ENCODE measurements around the gene SCARF2.
"Not testable (repeated sequence)": the region's sequence is repeated elsewhere in the genome, so short reads cannot be mapped to it uniquely, and the experiment has no call there.

The SCARF2 gene

DNA sequence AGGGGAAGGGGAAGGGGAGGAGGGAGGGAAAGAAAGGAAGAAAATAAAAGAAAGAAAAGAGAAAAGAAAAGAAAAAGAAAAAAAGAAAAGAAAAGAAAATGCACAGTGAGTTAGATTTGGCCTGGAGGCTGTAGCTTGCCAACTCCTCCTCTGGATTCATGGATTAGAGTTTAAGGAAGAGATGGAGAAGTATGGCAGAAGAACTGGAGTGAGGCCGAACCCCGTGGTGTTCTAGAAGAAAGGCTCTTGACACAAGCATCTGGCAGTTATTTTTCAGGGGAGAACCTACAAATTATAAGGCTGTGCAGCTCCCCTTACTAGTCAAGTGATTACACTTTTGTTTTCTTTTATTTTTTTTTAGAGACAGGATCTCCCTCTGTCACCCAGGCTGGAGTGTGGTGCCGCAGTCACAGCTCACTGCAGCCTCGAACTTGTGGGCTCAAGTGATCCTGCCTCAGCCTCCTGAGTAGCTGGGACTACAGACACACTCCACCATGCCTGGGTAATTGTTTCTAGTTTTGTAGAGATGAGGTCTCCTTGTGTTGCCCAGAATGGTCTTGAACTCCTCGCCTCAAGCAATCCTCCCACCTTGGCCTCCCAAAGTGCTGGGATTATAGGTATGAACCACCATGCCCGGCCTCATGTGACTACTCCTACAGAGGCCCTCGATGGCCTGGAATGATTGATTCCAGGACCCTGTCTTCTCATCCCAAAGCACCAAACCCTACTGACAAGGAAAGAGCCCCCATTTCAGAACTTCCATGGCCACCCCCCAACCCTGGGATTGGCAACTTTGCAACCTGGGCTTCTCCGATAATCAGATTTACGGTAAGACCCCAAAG is 24.2 kb downstream of the SCARF2 start:
- FAIRE-seq (peak; percentile 46), DNase-seq (ENCODE audit: low spot score) (no peak)

DNA sequence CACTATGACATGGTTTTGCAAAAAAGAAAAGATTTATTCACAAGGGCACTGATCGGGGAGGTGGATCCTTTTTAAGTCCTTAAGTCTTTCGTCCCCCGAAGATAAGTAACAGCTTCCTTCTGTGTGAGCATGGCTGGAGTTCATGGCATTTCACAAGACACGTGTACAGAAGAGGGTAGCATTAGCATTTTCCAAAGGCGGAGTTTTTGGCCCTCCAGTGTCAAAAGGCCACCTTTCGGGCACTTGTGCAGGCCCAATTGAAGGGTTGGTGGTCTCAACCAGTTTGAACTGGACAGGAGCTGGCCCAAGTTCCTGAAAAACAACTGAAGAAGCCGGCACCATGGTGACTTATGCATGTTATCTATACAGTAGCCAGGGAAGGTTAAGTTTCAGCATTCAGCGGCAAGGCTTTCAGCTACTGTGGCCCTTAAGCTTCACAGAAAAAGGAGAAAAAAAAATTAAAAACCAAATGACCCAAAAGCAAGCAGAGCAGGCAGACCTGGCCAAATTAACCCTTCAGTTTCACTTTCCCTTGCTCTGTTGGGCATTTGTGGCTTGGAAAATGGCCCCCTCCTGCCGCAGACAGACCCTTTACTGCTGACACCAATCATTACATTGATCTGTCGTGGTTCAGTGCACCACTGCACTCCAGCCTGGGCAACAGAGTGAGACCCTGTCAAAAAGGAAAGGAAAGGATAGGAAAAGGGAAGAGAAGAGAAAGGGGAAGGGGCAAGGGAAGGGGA is 25.0 kb downstream of the SCARF2 start:
- no peak for DNase-seq (ENCODE audit: low spot score)
- no peak for FAIRE-seq

DNA sequence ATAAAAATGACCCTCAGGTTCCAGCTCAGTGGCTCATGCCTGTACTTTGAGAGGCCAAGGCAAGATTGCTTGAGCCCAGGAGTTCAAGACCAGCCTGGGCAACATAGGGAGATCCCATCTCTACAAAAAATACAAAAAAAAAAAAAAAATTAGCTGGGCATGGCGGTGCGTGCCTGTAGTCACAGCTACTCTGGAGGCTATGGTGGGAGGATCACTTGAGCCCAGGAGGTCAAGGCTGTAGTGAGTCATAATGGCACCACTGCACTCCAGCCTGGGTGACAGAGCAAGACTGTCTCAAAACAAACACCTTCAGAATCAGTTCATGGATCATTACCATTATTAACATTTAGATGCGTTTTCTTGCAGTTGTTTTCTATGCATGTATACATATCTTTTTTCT is 28.2 kb downstream of the SCARF2 start:
- FAIRE-seq; DNase-seq (ENCODE audit: low spot score): not testable (repeated sequence)

DNA sequence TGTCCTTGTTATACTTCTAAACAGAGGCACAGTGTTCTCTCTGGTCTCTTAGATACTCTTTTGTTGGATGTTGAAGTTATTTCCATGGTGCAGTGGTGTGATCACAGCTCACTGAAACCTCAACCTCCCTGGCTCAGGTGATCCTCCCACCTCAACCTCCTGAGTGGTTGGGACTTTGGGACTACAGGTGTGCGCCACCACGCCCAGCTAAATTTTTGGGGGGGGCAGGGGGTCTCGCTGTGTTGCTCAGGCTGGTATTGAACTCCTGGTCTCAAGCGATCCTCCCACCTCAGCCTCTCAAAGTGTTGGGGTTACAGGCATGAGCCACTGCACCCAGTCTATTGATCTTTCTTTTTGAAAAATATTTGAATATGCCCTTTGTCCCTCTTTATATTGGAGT is 28.7 kb downstream of the SCARF2 start:
- DNase-seq (ENCODE audit: low spot score) (no peak), FAIRE-seq (peak; percentile 50)

DNA sequence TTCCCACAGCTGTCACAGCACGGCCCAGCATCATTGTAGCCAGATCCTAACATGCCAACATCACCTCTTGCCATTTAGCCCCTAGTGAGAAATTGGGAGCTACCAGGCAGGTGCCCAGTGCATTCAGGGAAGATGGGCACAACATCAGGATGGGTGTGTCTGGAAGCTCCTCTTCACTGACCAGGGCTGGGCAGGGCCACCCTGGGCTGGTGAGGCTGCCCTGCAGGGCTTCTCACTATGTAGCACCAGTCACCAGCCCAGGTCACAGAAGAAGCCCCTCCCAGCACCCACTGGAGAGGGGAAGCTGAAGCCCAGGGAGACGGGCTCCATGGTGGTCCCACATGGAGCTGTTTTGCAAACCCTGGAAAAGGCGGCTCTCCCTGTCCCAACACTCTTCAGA is 29.8 kb downstream of the SCARF2 start:
- DNase-seq (ENCODE audit: low spot score) = no peak
- FAIRE-seq = peak; percentile 27

DNA sequence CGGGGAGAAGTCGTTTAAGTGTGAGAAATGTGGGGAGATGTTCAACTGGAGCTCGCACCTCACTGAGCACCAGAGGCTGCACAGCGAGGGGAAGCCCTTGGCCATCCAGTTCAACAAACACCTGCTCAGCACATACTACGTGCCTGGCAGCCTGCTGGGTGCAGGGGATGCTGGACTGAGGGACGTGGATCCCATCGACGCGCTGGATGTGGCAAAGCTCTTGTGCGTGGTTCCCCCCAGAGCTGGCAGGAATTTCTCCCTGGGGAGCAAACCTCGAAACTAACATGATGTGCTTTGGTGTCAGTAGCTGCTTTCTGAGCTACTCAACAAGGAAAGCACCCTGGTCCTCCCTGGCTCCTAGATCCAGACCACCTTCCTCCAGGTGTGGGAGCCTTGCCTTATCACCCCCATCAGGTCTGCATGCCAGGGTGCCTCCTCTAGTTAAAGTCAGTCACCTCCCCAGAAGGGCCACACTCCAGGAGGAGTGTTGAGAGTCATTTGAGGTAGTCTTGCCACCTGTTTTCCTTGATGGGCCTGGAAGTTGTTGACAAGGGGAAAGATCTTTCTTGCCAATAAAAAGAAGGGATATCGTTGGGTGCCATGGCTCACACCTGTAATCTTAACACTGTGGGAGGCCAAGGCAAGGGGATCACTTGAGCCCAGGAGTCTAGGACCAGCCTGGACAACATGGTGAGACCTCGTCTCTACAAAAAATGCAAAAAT is 30.8 kb downstream of the SCARF2 start:
- FAIRE-seq (peak; percentile 53), DNase-seq (ENCODE audit: low spot score) (no peak)

DNA sequence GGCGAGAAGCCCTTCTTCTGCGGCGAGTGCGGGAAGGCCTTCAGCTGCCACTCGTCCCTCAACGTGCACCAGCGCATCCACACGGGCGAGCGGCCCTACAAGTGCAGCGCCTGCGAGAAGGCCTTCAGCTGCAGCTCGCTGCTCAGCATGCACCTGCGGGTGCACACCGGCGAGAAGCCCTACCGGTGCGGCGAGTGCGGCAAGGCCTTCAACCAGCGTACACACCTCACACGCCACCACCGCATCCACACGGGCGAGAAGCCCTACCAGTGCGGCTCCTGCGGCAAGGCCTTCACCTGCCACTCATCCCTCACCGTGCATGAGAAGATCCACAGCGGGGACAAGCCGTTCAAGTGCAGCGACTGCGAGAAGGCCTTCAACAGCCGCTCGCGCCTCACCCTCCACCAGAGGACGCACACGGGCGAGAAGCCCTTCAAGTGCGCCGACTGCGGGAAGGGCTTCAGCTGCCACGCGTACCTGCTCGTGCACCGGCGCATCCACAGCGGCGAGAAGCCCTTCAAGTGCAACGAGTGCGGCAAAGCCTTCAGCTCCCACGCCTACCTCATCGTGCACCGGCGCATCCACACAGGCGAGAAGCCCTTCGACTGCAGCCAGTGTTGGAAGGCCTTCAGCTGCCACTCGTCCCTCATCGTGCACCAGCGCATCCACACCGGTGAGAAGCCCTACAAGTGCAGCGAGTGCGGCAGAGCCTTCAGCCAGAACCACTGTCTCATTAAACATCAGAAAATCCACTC is 31.5 kb downstream of the SCARF2 start:
- DNase-seq (ENCODE audit: low spot score) = no peak
- peak; percentile 61 for FAIRE-seq

DNA sequence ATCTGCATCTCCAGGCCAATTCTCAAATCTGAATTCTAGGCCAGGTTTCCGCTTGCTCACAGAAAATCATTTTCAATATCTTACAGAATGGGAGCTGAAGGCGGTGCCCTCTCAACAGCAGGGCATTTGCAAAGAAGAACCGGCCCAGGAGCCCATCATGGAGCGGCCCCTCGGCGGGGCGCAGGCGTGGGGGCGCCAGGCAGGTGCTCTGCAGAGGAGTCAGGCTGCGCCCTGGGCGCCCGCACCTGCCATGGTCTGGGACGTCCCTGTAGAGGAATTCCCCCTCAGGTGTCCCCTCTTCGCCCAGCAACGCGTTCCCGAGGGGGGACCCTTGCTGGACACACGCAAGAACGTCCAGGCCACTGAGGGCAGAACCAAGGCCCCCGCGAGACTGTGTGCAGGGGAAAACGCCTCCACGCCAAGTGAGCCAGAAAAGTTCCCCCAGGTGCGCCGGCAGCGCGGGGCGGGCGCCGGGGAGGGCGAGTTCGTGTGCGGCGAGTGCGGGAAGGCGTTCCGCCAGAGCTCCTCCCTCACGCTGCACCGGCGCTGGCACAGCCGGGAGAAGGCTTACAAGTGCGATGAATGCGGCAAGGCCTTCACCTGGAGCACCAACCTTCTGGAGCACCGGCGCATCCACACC is 32.2 kb downstream of the SCARF2 start:
- FAIRE-seq = no peak
- DNase-seq (ENCODE audit: low spot score) = no peak

DNA sequence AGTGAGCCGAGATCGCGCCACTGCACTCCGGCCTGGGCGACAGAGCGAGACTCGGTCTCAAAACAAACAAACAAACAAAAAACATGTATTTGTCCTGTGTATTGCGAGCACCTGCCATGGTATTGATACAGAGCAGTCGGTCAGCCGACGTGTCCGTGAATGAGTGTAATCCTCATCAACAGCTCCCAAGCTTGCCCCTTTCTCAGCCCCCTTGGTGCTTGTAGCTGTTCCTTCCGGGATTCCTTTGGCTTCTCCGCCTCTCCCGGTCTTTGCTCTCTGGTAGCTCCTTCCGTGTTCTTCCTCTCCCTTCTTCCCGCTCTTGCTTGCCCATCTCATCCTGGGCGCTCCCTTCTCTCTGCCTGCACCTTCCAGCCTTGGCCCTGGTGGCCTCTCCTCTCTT is 32.7 kb downstream of the SCARF2 start:
- FAIRE-seq = no peak
- no peak for DNase-seq (ENCODE audit: low spot score)

DNA sequence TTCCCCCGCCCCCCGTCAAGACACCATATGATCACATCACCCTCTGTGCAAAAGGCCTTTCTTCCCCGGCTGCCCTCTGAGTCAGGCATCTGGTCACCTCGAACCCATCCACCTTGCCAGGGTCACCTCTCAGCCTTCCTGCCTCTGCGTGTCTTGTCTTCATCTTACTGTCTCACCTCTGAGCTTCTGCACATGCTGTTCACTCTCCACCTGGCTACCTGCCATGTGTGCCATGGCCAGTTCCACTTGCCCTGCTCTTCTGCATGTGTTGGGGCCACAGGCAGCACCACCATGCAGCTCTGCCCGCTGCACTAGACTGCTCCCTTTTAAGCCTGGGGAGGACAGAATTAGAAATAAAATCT is 33.9 kb downstream of the SCARF2 start:
- DNase-seq (ENCODE audit: low spot score) (no peak), FAIRE-seq (peak; percentile 62)

DNA sequence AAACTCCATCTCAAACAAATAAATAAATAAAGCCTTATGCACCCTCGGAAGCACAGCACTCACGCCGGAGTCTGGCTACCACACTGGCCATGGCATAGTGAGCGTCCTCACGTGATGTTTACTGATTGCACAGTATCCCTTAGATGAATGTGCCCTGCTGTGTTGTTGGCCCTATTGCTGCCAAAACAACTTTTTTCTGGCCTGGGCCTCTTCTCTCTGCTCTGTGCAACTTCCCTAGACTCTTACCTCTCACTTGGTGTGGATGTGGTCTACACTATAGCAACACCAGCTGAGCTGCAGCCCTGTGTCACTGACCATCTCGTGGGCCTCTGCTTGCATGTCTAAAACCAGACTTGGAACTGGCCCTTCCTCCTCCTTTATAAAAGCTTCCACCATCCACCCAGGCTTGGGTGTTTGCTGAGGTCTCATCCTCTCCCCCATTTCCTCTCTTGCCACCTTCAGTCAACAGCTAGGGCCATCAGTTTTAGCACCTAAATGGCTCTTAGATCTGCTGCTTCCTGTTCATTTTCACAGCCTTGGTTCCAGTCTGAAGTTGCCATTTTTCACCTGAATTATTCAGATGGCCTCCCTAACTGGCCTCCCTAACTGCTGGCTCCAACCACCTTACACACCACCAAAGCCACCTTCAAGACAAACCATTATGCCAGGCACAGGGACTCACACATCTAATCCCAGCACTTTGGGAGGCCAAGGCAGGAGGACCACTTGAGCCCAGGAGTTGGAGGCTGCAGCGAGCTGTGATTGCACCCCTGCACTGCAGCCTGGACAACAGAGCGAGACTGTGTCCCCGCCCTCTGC is 34.5 kb downstream of the SCARF2 start:
- DNase-seq (ENCODE audit: low spot score) = no peak
- FAIRE-seq = peak; percentile 93

DNA sequence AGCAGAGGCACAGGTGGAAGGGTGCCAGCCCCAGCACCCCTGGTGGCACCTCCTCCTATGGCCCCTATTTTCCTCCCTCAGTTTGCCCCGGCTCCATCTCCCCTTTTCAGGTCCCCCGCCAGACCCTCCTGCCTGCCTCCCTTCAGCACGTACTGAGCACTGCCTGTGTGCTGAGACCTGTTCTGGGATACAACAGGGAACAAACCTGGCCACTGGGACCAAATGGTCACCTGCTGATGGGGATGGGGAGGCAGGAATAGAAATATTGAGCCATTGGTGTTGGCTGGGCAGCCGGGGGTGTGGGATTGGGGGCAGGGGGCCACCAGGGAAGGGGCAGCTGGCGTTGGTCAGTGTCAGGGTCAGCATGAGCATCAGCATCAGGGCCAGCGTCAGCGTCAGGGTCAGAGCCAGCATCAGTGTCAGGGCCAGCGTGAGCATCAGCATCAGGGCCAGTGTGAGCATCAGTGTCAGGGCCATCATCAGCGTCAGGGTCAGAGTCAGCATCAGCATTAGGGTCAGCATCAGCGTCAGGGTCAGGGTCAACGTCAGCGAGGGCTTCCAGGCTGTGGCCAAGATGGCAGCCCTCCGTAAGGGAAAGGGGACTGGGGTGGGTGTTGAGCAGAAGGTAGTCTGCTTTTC is 36.1 kb downstream of the SCARF2 start:
- FAIRE-seq (peak; percentile 95), DNase-seq (ENCODE audit: low spot score) (no peak)

DNA sequence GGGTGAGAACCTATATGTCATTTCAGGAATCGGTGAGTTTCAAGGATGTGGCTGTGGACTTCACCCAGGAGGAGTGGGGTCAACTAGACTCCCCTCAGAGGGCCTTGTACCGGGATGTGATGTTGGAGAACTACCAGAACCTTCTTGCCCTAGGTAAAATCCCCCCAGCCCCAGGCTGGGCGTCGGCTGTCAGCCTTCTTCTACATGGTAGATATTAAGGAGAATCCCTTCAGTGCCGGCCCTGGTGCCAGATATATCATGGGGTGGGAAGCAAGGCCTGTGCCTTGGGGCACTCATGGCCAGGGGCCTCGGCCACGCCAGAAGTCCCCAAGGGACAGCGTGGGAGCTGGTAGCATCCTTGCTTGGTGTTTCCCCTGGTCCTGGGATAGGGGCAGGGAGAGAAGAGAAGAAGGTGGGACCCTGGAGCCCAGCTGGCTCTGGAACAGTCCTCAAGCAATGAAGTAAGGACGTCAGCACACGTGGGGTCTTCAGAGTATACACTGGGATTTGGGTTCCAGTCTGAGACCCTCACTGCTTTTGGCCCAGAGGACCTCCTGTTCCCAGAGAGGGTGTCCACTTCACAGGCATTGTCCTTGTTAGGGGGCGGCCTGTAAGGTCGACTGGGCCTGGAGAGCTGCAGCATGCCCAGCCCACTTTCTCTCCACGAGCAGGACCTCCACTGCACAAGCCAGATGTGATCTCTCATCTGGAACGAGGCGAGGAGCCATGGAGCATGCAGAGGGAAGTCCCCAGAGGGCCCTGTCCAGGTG is 36.8 kb downstream of the SCARF2 start:
- DNase-seq (ENCODE audit: low spot score) = no peak
- no peak for FAIRE-seq

DNA sequence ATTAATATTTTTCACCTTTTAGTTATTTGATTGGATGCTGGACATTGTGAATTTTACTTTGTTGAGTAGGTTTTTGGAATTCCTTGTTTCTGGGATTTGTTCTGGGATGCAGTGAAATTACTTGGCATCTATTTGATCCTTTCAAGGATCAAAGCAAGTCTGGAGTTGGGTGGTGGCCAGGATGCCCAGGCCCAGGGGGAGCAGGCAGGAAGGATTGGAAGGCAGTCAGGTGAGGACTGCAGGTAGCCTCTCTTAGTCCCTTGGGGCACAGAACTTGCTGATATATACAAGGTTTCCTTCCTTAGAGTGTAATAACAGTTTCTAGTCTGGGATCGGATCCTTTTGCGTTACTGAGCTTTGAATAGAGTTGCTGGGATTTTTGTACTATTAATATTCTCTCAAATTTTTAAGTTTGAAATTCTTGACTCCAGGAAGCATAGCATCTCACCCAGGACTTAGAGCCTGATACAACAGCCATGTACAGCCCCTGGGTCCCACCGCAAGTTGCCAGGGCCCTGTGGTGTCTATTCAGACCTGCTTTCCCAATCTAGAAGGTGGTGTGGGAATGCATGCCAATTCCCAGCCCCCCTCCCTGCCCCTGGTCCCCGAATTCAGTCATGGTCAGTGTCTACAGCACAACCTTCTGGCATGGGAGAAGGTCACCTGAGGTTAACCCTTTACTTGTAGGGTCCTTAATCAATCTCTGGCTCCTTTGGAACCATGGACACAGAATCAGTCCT is 37.6 kb downstream of the SCARF2 start:
- DNase-seq (ENCODE audit: low spot score) (no peak), FAIRE-seq (no peak)

DNA sequence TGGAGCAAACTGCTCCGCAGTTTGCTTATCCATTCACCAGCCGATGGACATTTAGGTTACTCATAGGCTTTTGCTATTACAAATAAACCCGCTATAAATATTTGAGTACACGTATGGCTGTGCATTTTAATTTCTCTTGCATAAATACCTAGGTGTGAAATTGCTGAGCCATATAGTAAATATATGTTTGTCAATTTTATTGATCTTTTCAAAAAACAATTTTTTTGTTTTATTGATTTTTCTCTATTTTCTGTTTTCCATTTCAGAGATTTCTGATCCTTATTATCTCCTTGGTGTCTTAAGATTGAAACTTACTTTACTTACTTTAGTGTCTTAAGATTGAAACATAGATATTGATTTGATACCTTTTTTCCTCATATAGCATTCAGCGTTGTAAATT is 39.2 kb downstream of the SCARF2 start:
- no peak for DNase-seq (ENCODE audit: low spot score)
- FAIRE-seq = no peak

DNA sequence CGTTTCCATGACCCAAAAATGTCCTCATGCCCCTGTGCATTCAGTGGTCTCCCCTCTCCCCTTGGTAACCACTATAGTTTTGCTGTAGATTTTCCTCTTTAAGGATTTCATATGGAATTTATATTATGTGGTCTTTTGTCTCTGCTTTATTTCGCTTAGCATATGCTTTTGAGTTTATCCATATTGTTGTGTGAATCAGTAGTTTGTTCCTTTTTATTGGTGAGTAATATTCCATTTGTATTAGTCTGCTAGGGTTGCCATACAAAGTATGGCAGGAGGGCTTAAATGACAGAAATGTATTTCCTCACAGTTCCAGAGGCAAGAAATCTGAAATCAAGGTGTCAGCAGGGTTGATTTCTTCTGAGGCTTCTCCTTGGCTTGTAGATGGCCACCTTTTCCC is 40.1 kb downstream of the SCARF2 start:
- FAIRE-seq = no peak
- no peak for DNase-seq (ENCODE audit: low spot score)

DNA sequence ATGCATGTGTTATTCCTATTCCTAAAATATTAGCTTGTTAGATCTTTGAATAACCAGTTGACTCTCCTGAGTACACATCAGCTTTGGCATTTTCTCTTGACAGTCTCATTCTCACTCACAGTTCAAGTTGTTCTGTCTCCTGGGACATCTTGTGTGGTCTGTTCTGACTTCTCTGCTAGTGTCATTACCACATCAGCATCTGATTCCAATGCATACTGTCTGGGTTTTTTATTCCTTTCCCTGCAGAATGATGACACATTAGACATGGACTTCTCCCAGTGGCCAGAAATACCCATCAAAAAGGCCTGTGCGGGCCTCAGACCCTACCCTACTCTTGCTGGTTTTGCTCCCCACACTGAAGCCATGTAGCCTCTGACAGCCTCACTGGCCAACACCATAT is 41.0 kb downstream of the SCARF2 start:
- FAIRE-seq = peak; percentile 66
- no peak for DNase-seq (ENCODE audit: low spot score)

DNA sequence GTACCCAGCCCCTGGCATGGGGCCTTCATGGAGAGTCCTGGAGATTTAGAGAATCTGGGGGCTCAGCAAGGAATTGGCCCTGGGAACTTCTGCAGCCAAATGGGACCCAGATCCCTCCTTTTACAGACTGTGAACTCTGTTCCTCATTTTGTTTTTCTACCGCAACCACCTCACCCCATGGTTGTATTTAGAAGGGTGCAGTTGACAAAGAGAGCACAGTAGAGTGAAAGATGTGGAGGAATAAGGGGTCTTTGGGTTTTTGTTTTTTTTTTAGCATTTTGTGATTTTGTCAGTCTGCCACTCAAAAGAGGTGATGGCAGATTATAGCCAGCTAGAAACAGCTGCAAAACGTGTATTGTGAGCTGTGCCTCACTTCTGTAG is 41.7 kb downstream of the SCARF2 start:
- FAIRE-seq = no peak
- no peak for DNase-seq (ENCODE audit: low spot score)
